GM12891 (cell line): Measurements from ENCODE around the gene IFRD1.

Experiments used
- PAX5 ChIP-seq: IDR thresholded peaks from 2 replicates; pipeline ENCODE4 v1.6.1; 2011; ENCODE audit warnings: low read length, moderate library complexity, mild to moderate bottlenecking; ENCODE audit not compliant: insufficient read depth, severe bottlenecking
- POLR2A ChIP-seq: IDR thresholded peaks from 2 replicates; pipeline ENCODE4 v1.6.1; 2011; ENCODE audit warnings: low read depth, low read length, control low read depth
- POLR2AphosphoS5 ChIP-seq: IDR thresholded peaks from 2 replicates; pipeline ENCODE4 v1.6.1; 2011; ENCODE audit warnings: low read depth, low read length, control low read depth
- POU2F2 ChIP-seq: IDR thresholded peaks from 2 replicates; pipeline ENCODE4 v1.6.1; 2011; ENCODE audit warnings: low read depth, mild to moderate bottlenecking, control low read depth, low read length, moderate library complexity
- SPI1 ChIP-seq: IDR thresholded peaks from 2 replicates; pipeline ENCODE4 v1.6.1; 2011; ENCODE audit warnings: low read depth, low read length, control low read depth
- TAF1 ChIP-seq: IDR thresholded peaks from 2 replicates; pipeline ENCODE4 v1.6.1; 2011; ENCODE audit warnings: low read depth, low read length, control low read depth

DNA sequence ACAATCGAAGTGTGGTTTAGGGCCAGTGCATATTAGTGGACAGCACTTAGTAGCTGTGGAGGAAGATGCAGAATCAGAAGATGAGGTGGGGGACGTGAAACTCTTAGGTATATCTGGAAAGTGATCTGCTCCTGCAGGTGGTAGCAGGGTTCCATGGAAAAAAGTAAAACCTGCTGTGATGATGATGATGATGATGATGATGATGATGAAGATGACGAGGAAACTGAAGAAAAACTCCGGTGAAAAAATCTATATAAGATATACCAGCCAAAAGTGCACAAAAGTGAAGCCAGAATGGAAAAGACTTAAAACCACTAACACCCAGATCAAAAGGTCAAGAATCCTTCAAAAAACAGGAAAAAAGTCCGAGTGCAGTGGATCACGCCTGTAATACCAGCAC lies 70.5 kb downstream of the IFRD1 start:
- no peak for TF ChIP-seq POLR2AphosphoS5
- no peak for TF ChIP-seq POLR2A
- no peak for TF ChIP-seq POU2F2
- no peak for TF ChIP-seq TAF1
- no peak for TF ChIP-seq SPI1
- TF ChIP-seq PAX5, result no peak
